ENCODE data around the gene ECE2. TPM values are rescaled to one million over a fixed set of nuclear protein-coding genes. Genes with fewer than 3 reads are reported as not detected.
A peak's percentile ranks its signal among the peaks of the same experiment; 100 is the strongest.

Gene ECE2
- total RNA-seq, 1 donor from 2014 or later = not detected

- H3K27ac Mint-ChIP-seq = no peak overlapping the region
- TF ChIP-seq, protein P1, sequence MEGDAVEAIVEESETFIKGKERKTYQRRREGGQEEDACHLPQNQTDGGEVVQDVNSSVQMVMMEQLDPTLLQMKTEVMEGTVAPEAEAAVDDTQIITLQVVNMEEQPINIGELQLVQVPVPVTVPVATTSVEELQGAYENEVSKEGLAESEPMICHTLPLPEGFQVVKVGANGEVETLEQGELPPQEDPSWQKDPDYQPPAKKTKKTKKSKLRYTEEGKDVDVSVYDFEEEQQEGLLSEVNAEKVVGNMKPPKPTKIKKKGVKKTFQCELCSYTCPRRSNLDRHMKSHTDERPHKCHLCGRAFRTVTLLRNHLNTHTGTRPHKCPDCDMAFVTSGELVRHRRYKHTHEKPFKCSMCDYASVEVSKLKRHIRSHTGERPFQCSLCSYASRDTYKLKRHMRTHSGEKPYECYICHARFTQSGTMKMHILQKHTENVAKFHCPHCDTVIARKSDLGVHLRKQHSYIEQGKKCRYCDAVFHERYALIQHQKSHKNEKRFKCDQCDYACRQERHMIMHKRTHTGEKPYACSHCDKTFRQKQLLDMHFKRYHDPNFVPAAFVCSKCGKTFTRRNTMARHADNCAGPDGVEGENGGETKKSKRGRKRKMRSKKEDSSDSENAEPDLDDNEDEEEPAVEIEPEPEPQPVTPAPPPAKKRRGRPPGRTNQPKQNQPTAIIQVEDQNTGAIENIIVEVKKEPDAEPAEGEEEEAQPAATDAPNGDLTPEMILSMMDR (IDR thresholded peaks at IDR 0.05; ENCODE audit: unreplicated experiment) = no peak
- no peaks in the 10 kb centered on the region for H3K9me3 Mint-ChIP-seq
- H3K4me3 Mint-ChIP-seq = no peak overlapping the region
- H3K27me3 Mint-ChIP-seq (ENCODE audit: low read depth) = no peaks in the 10 kb centered on the region
- DNase-seq (ENCODE audit: low spot score in 2 of 2, unreplicated experiment in 2 of 2) = no peak
- peaks cover 68% of the 10 kb centered on the region for H3K36me3 Mint-ChIP-seq
- H3K4me1 Mint-ChIP-seq = no peaks in the 10 kb centered on the region
Measured at GRCh38 chr3:184325715-184326369, 50.0 kb downstream of the ECE2 start.

DNA sequence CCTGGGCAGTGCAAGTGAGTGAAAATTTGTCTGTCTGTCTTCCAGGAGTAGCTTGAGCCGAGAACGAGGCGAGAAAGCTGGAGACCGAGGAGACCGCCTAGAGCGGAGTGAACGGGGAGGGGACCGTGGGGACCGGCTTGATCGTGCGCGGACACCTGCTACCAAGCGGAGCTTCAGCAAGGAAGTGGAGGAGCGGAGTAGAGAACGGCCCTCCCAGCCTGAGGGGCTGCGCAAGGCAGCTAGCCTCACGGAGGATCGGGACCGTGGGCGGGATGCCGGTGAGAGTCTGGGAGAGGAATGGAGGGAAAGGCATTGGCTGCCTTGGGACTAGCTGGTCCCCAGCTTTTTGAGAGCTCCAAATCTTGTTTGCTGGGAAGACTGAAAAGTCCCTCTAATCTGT lies 51.3 kb downstream of the ECE2 start:
- Mint-ChIP-seq H3K4me1 (no peaks in the 10 kb centered on the region), H3K9me3 (no peaks in the 10 kb centered on the region), H3K27ac (no peak overlapping the region), H3K36me3 (peaks cover 71% of the 10 kb centered on the region), H3K27me3 (ENCODE audit: low read depth) (no peaks in the 10 kb centered on the region), H3K4me3 (no peak overlapping the region)
- no peak for DNase-seq (ENCODE audit: low spot score in 2 of 2, unreplicated experiment in 2 of 2)
- TF ChIP-seq, protein P1 (IDR thresholded peaks at IDR 0.05; ENCODE audit: unreplicated experiment) = no peak

DNA sequence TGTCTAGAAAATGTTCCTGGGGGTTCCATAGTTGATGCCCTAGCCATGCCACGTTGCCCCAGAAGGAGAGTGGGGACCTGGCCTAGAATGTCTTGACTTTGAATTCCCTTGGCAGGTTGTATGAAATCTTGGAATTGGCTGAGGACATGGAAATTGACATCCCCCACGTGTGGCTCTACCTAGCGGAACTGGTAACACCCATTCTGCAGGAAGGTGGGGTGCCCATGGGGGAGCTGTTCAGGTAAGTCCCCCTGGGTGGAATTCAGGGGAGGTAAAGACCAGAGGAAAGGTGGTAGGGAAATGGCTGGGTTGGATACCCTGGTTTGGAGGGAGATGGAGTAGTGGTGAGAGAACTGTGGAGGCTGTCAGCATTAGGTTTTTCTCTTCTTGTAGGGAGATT lies 52.7 kb downstream of the ECE2 start:
- peaks cover 72% of the 10 kb centered on the region for H3K36me3 Mint-ChIP-seq
- no peak overlapping the region for H3K27ac Mint-ChIP-seq
- H3K9me3 Mint-ChIP-seq = no peaks in the 10 kb centered on the region
- H3K4me1 Mint-ChIP-seq = no peaks in the 10 kb centered on the region
- H3K27me3 Mint-ChIP-seq (ENCODE audit: low read depth) = no peaks in the 10 kb centered on the region
- H3K4me3 Mint-ChIP-seq = no peak overlapping the region
- no peak for DNase-seq (ENCODE audit: low spot score in 2 of 2, unreplicated experiment in 2 of 2)
- TF ChIP-seq, protein P1 (IDR thresholded peaks at IDR 0.05; ENCODE audit: unreplicated experiment) = no peak

DNA sequence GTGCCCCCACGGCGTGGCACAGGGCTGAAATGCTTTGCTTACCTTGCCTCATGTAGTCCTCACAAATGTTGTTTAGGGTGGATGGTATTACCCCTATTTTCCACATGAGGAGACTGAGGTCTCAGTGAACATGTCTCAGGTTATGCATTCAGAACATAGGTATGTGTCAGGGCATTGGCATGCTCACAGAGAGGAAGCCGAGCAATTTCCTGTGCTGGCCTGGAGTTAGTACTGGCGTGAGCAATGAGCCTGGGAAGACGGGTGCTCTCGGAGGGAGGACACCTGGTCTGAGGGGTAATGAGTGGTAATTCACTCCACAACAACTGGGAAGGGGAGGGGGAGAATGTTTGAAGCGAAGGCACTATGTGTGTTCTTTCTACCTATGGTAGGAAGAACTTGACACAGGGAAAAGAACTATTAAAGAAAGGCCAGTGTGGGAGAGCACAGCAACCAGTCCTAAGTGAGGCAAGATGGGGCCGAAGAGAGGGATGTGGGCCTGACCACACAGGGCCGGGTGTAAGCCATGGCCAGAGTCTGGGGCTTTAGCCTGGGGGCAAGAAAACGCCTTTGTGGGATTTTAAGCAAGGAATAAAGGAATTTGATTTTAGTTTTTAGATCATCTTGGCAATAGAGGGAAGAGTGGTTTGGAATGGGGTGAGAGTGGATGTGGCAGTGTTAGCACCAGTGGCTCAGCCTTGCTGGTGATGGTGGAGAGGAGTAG lies 56.7 kb downstream of the ECE2 start:
- Mint-ChIP-seq H3K4me1 (peaks cover 10% of the 10 kb centered on the region), H3K4me3 (no peak overlapping the region), H3K36me3 (peaks cover 41% of the 10 kb centered on the region), H3K9me3 (no peaks in the 10 kb centered on the region), H3K27me3 (ENCODE audit: low read depth) (no peaks in the 10 kb centered on the region), H3K27ac (peak overlapping the region; percentile 39)
- TF ChIP-seq, protein P1 (IDR thresholded peaks at IDR 0.05; ENCODE audit: unreplicated experiment) = no peak
- DNase-seq (ENCODE audit: low spot score in 2 of 2, unreplicated experiment in 2 of 2) = no peak

GRCh38 chr3:184333190-184333589 lies 57.4 kb downstream of the ECE2 start:
- Mint-ChIP-seq H3K27me3 (ENCODE audit: low read depth) (no peaks in the 10 kb centered on the region), H3K4me3 (no peak overlapping the region), H3K9me3 (no peaks in the 10 kb centered on the region), H3K4me1 (peaks cover 17% of the 10 kb centered on the region), H3K36me3 (peaks cover 37% of the 10 kb centered on the region), H3K27ac (peak overlapping the region; percentile 43)
- DNase-seq (ENCODE audit: low spot score in 2 of 2, unreplicated experiment in 2 of 2) = no peak
- TF ChIP-seq, protein P1 (IDR thresholded peaks at IDR 0.05; ENCODE audit: unreplicated experiment) = no peak

Data from mesothelial cell of epicardium (in vitro differentiated cells).